Nephron progenitor cell (in vitro differentiated cells): Measurements from ENCODE around the gene RNF26.
A peak's percentile ranks its signal among the peaks of the same experiment; 100 is the strongest.

Source experiments
- DNase-seq: peaks from one replicate; pipeline ENCODE4 v3.0.0; 2021
- H3K27ac Mint-ChIP-seq: 2 replicates; pipeline ENCODE4 v1.8.0; 2021; ENCODE audit warnings: mild to moderate bottlenecking, moderate library complexity, mixed read lengths
- H3K27me3 Mint-ChIP-seq: 2 replicates; pipeline ENCODE4 v1.8.0; 2021; ENCODE audit warnings: mild to moderate bottlenecking, low read depth, mixed read lengths; ENCODE audit not compliant: poor library complexity
- H3K36me3 Mint-ChIP-seq: 2 replicates; pipeline ENCODE4 v1.8.0; 2021; ENCODE audit warnings: low read depth, mixed read lengths
- H3K4me1 Mint-ChIP-seq: 2 replicates; pipeline ENCODE4 v1.8.0; 2021; ENCODE audit warnings: mixed read lengths
- H3K4me3 Mint-ChIP-seq: 2 replicates; pipeline ENCODE4 v1.8.0; 2021; ENCODE audit warnings: mild to moderate bottlenecking, moderate library complexity, mixed read lengths
- H3K9me3 Mint-ChIP-seq: 2 replicates; pipeline ENCODE4 v1.8.0; 2021; ENCODE audit warnings: mild to moderate bottlenecking, moderate library complexity, mixed read lengths
- CTCF ChIP-seq: fragments of 200-600 bp; sonication (generic); IDR thresholded peaks from 2 replicates; pipeline ENCODE4 v1.5.0; 2021; ENCODE audit warnings: antibody characterized with exemption

Gene RNF26

DNA sequence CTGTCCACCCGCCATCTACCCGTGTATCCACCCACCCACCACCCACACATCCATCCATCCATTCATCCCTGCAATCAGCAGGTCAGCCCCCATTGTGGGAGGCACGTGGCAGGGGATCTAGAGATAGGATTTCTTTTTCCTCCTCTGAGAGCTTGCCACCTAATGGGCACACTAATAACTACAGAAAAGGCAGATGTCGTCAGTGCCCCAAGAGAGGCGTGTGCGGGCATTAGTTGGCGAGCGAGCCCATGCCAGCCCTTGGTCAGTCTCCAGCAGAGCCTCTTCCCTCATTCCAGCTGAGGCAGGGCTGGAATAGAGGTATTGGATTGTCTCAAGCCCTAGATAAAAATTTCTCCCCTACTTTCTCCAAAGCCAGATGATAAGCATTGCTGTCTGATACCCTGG lies 37.5 kb downstream of the RNF26 start:
- DNase-seq, result no peak
- Mint-ChIP-seq H3K27ac (no peak overlapping the region), H3K4me3 (no peak overlapping the region), H3K36me3 (no peaks in the 10 kb centered on the region), H3K9me3 (no peaks in the 10 kb centered on the region), H3K27me3 (peaks cover 14% of the 10 kb centered on the region), H3K4me1 (peaks cover 91% of the 10 kb centered on the region)
- TF ChIP-seq CTCF, result peak; percentile 6

DNA sequence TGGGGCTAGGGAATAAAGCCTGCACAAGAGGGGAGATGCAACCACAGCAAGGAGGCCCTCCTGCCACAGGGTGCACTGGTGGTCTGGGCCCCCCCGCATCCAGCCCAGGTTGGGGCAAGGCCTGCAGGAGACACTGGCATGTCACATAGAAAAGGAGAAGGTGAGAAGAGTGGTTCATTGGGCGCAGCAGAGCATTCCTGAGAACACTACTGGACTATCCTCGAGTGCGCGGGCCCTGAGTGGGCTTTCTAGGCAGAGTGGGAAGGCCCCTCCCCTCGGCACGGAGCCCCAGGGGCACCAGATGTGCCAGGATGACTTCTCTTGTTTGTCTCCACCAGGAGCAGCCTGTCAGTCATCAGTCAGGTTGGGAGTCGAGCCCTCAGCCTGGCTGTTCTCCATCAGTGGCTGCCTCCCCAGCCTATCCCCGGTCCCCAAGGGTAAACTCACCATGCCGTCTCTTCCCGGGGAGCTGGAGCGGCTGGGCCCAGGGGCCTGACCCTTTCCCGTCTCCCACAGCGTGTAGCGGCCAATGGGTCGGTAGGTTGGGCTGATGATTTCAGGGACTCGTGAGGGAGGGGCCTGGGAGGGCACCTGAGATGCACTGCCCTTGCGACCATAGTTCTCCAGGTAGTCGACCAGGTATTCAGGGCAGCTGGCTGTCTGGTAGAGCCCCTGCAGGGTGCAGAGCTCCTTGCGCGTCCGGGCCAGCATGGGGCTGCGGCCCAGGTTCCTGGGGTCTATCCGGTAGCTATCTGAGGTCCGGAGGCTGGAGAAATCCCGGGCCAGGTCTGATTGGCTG lies 38.1 kb downstream of the RNF26 start:
- H3K9me3 Mint-ChIP-seq, result no peaks in the 10 kb centered on the region
- DNase-seq, result no peak
- no peak for TF ChIP-seq CTCF
- no peaks in the 10 kb centered on the region for H3K36me3 Mint-ChIP-seq
- H3K27ac Mint-ChIP-seq, result no peak overlapping the region
- no peak overlapping the region for H3K4me3 Mint-ChIP-seq
- peaks cover 84% of the 10 kb centered on the region for H3K4me1 Mint-ChIP-seq
- H3K27me3 Mint-ChIP-seq, result peaks cover 11% of the 10 kb centered on the region

DNA sequence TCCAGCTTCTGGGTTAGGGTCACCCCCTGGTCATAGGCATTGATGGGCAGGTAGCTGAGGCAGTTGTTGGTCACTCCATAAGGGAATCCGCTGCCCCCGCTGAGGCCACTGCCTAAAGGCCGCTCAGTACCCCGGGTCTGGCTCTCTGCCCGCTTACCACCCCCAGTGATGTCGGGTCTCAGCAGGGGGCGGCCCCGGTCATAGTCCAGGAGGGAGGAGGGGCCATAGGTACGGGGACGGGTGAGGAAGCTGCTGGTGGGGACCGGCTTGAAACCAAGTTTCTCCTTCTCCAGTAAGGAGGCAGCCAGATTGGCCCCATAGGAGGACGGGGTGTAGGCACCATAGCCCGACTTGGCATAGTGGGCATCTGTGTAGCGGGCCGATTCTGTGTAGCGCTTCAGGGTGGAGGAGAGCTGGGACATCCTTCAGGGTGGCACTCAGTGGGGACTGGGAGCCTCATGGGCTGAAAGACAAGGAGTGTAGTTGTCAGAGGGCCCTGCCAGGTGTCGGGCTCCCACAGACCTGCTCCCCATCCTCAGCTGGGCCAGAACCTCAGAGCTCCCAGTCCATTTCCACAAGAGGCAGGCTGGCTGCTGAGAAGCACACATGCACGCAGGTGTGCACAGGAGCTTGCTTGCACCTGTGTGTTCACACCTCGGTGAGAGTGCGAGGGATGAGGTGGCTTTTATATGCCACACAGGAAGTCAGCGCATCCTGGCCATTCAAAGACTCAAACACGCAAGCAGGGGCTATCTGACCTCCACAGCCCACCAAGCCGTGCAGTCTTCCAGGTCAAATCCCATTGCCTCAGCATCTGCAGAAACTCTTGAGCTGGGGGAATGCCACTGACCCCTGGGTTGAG lies 39.0 kb downstream of the RNF26 start:
- H3K4me3 Mint-ChIP-seq, result no peak overlapping the region

GRCh38 chr11:119373921-119374631 lies 39.7 kb downstream of the RNF26 start:
- Mint-ChIP-seq H3K36me3 (no peaks in the 10 kb centered on the region), H3K27me3 (peaks cover 23% of the 10 kb centered on the region), H3K4me1 (peaks cover 76% of the 10 kb centered on the region), H3K4me3 (no peak overlapping the region), H3K9me3 (no peaks in the 10 kb centered on the region), H3K27ac (no peak overlapping the region)
- DNase-seq, result peak; percentile 86
- TF ChIP-seq CTCF, result peak; percentile 87

More for the DNA sequence above, 39.0 kb downstream of the RNF26 start:
- no peaks in the 10 kb centered on the region for H3K9me3 Mint-ChIP-seq
- peaks cover 76% of the 10 kb centered on the region for H3K4me1 Mint-ChIP-seq
- no peak overlapping the region for H3K27ac Mint-ChIP-seq
- no peaks in the 10 kb centered on the region for H3K36me3 Mint-ChIP-seq
- H3K27me3 Mint-ChIP-seq, result peaks cover 15% of the 10 kb centered on the region
- DNase-seq, result no peak
- no peak for TF ChIP-seq CTCF

GRCh38 chr11:119374632-119375336 lies 40.5 kb downstream of the RNF26 start:
- no peak overlapping the region for H3K4me3 Mint-ChIP-seq
- TF ChIP-seq CTCF, result no peak
- H3K36me3 Mint-ChIP-seq, result no peaks in the 10 kb centered on the region
- DNase-seq, result no peak
- no peak overlapping the region for H3K27ac Mint-ChIP-seq
- peaks cover 26% of the 10 kb centered on the region for H3K27me3 Mint-ChIP-seq
- H3K4me1 Mint-ChIP-seq, result peaks cover 73% of the 10 kb centered on the region
- H3K9me3 Mint-ChIP-seq, result no peaks in the 10 kb centered on the region
